SK-N-DZ (cell line): ENCODE results near the gene TULP4.
A peak's percentile ranks its signal among the peaks of the same experiment; 100 is the strongest.

Source experiments
- DNase-seq: peaks from one replicate; pipeline ENCODE4 v3.0.0-alpha.2; 2015; ENCODE audit warnings: low spot score

The TULP4 gene

DNA sequence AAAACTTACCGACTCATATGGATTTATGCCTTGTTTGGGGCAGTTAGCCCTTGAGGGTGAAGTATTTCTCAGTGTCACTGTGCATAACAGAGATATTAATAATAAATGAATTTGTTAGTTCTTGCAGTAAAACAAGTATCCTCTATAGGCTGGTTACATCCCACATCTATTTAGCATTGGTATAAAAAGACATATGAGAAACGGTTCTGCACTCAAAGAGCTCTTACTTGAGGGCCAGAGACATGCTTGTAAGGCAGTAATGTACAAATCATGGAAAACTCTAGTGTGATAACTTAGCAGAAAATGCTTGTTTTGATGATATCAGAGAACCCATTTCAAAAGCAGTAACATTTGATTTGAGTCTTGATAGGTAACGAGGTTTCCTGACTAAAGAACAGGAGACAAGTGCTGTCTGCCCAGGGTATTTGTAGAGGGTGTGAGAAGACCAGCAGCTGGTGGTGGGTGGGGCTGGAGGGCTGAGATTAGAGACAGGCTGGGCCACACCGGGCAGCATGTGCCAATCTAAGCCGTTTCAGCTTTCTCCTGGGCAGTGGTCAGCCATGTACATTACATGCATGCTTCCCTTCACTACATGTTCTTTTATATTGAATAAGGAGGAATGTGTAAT, 46.3 kb downstream of the TULP4 start:
- no peak for DNase-seq

DNA sequence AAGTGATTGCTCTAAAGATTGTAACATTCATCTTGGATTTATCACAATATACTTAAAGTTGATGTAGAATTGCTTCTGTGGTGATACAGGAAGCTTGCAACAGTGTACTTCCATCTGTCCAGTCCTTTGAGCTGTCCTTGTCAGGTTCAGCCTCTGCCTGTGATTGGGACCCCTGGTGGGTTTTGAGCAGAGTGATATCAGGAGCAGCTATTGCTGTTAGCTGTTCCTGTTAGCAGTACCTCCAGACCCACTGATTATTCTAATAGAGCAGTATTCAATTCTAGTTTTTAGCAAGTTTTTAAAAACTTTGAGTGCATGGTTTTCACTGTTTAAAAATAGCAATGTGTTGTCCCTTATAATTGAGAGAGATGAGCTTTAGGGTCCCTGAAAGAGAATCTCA, 48.8 kb downstream of the TULP4 start:
- DNase-seq, result no peak

DNA sequence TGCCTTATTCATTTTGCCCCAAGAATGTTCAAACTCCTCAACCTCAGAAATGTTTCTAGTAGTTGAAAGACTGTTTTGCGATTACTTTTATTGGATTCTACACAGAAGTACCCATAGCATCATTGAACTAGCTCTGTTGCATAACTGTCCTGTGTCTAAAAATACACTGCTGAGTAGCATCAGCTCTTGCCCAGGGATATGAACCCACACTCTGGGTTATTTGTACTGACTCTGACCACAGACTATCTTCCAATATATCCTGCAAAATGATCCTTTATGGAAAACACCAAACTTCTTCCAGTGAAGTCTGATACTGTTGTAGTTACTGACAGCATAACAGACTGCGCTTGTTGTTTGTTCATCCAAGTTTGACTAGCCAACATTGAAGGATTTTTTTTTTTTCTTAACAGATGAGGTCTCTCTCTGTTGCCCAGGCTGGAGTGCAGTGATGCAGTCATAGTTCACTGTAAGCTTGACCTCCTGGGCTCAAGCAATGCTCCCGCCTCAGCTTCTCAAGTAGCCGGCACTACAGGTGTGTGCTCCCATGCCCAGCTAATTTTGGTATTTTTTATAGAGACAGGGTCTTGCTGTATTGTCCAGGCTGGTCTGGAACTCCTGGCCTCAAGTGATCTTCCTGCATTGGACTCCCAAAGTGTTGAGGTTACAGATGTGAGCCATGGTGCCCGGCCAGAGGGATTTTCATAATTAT, 49.9 kb downstream of the TULP4 start:
- DNase-seq, result no peak

- DNase-seq, result no peak
These were observed 54.1 kb downstream of the TULP4 start for GRCh38 chr6:158366363-158366762.

DNA sequence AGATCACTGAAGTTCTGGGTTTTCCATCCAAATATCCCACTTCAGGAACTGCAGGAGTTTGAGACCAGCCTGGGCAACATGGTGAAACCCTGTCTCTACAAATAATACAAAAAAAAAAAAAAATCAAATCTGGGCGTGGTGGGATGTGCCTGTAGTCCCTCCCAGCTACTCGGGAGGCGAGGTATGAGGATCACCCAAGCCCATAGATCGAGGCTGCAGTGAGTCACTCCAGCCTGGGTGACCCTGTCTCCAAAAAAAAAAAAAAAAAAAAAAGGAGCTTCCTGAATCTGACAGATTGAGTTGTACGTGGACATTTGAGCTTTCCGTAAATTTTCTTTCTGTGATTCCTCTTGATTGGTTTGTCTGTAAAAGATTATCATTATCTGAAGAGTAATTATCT, 55.6 kb downstream of the TULP4 start:
- DNase-seq, result no peak

GRCh38 chr6:158369241-158369640, 57.0 kb downstream of the TULP4 start:
- no peak for DNase-seq

DNA sequence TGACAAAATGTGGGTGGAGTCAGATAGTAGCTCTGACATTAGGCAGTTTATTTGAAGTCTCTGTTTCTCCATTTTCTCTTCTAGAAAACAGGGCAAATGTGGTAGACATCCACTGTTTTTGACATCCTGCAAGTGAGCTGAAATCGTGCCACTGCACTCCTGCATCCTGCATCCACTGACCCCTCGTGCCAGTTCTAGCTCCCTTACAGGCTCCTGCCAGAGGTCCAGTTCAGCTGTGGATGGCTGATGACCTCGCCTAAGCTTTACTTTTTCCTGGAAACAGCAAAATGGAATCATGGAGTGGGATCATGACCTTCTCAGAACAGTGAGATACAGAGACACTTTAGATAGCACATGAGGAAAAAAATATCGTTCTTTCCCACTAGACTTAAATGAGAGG, 58.5 kb downstream of the TULP4 start:
- no peak for DNase-seq

DNA sequence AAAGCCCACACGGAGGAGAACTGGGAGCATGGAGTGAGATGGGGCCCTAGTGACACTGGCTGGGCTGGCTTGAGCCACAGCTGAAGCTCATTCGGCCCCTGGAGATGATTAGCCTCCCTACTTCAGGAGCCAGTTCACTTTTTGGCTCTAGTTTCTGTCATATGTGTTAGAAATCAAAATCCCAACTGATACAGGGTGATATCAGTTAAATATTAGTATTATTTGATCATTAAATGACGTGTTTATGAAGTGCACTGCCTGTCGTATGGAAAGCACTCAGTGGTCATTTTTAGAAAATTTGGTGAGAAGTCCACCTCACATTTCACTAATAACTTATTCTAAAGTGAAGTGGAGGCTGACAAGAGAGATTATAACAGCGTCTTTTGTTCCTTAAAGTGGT, 59.0 kb downstream of the TULP4 start:
- DNase-seq, result no peak

- DNase-seq, result no peak
These were observed 60.3 kb downstream of the TULP4 start for GRCh38 chr6:158372574-158372973.

GRCh38 chr6:158373214-158373613, 60.9 kb downstream of the TULP4 start:
- DNase-seq, result no peak

- no peak for DNase-seq
These were observed 61.8 kb downstream of the TULP4 start for GRCh38 chr6:158374020-158374419.

GRCh38 chr6:158376631-158377081, 64.4 kb downstream of the TULP4 start:
- no peak for DNase-seq

GRCh38 chr6:158377860-158378259, 65.6 kb downstream of the TULP4 start:
- DNase-seq, result no peak

- DNase-seq, result no peak
These were observed 67.1 kb downstream of the TULP4 start for GRCh38 chr6:158379336-158379735.

GRCh38 chr6:158381214-158381613, 68.9 kb downstream of the TULP4 start:
- no peak for DNase-seq

- DNase-seq, result no peak
These were observed 70.2 kb downstream of the TULP4 start for GRCh38 chr6:158382491-158382890.

DNA sequence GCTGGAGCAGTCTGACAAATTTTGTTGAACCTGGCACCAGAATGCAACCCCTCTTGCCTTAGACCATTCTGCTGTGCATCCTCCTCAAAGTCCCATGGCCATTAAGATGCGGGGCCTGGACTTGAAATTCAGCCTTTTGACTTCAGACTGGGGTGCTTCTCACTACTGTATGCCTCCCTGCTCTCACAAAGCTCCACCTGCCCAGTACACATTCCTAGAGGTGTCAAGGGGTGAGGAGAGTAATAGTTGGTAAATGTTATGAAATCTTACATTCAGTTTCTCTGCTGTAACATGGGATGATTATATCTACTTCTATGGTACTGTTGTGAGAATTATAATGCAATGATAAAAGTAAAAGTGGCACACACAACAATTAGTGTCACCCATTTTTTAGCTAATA, 70.8 kb downstream of the TULP4 start:
- no peak for DNase-seq

GRCh38 chr6:158383542-158383941, 71.3 kb downstream of the TULP4 start:
- DNase-seq, result no peak

GRCh38 chr6:158384671-158385110, 72.4 kb downstream of the TULP4 start:
- DNase-seq, result peak; percentile 37

DNA sequence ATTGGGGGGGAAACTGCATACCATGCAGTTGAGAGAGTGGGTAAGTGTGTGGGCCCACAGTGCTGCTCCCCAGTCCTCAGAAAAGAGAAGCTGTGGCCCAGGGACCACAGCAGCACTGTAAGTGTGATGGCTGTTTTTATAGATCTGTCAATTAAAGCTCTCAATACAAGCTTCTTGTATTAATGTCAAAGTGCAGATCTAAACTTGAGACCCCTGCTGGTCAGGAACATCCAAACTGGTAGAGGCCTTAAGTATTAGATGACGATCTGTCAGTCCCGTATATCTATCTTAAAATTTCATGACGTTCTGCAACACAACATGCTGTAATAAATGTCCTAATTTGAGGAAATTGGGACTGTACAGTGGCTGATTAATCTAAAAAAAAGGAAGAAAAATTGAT, 74.8 kb downstream of the TULP4 start:
- DNase-seq, result peak; percentile 56

DNA sequence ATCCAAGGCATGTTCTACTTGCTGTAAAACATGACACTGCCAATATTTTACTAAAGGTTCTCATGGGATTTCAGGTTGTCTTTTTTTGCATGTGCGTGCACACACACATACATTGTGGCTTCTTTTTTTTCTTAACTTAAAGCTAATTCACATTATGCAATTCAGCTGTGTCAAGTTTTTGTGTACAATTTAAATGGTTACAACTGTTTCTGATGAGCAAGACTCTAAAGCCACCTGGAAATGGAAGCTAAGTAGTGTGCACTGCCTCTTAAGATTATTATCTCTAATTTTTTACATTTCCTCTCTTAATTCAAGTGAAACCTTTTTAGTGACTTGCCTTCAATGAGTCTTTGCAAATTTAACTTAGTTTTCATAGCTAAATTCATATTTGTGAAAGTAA, 75.3 kb downstream of the TULP4 start:
- peak; percentile 47 for DNase-seq

DNA sequence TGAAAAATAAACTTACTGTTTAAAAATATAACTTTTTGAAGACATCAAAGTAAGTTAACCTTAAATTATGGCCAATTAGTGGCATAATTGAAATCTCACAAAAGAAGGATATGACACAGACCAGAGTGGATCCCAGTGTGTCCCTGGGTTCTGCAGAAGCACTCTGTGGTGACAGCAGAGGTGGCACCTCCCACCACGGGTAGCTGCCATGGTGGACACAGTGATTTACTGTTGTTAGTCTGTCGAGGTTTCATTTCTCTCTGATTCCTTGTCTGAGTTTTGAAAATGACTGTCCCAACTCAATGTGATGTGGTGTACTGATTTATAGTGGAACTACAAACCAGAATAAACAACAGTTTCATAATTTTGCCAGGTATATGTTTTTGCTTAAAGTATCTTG, 76.5 kb downstream of the TULP4 start:
- DNase-seq, result no peak

GRCh38 chr6:158389193-158389919, 77.1 kb downstream of the TULP4 start:
- no peak for DNase-seq
